GM18519 (cell line): ENCODE measurements around the gene BCL7C.
"Not testable (repeated sequence)": the region's sequence is repeated elsewhere in the genome, so short reads cannot be mapped to it uniquely, and the experiment has no call there.

Experiments used
- ATAC-seq: cut with Tn5 transposase; IDR thresholded peaks from one replicate; pipeline ENCODE4 v1.9.1; 2021; ENCODE audit warnings: mild to moderate bottlenecking, moderate library complexity; ENCODE audit not compliant: unreplicated experiment, low FRiP score

BCL7C gene

GRCh38 chr16:30896261-30896888 lies 2.5 kb upstream of the BCL7C start, which contains the start of gene CTF1:
TSS of gene CTF1 (plus strand) at chr16:30896614. CDS start at chr16:30896644, 30 bp downstream.
- no peak for ATAC-seq

- ATAC-seq: no peak
Observed at GRCh38 chr16:30895627-30896260, 1.9 kb upstream of the BCL7C start.

- ATAC-seq: no peak
Observed at GRCh38 chr16:30894540-30895368, 877 bp upstream of the BCL7C start.

GRCh38 chr16:30893417-30893743 lies 497 bp downstream of the BCL7C start:
- ATAC-seq: no peak

- no peak for ATAC-seq
Observed at GRCh38 chr16:30892670-30893416, 1.0 kb downstream of the BCL7C start.

GRCh38 chr16:30891043-30891823 lies 2.6 kb downstream of the BCL7C start:
- not testable (repeated sequence) for ATAC-seq

- ATAC-seq: no peak
Observed at GRCh38 chr16:30889721-30890120, 4.2 kb downstream of the BCL7C start.

GRCh38 chr16:30888856-30889499 lies 4.9 kb downstream of the BCL7C start:
- no peak for ATAC-seq

GRCh38 chr16:30887927-30888326 lies 6.0 kb downstream of the BCL7C start:
- no peak for ATAC-seq

- ATAC-seq: no peak
Observed at GRCh38 chr16:30886145-30886544, 7.7 kb downstream of the BCL7C start.

- no peak for ATAC-seq
Observed at GRCh38 chr16:30885196-30885595, 8.7 kb downstream of the BCL7C start.

GRCh38 chr16:30884760-30885159 lies 9.1 kb downstream of the BCL7C start:
- ATAC-seq: no peak

- ATAC-seq: no peak
Observed at GRCh38 chr16:30882429-30883310, 11.2 kb downstream of the BCL7C start.

- no peak for ATAC-seq
Observed at GRCh38 chr16:30876867-30877266, 17.0 kb downstream of the BCL7C start.

- ATAC-seq: no peak
Observed at GRCh38 chr16:30875871-30876801, 17.7 kb downstream of the BCL7C start.

GRCh38 chr16:30874821-30875717 lies 18.8 kb downstream of the BCL7C start:
- ATAC-seq: peak; percentile 58
